Smooth muscle cell of the brain vasculature (primary cell): ENCODE results near the gene MUC3A.
"Not testable (repeated sequence)": the region's sequence is repeated elsewhere in the genome, so short reads cannot be mapped to it uniquely, and the experiment has no call there.

Experiments used
- DNase-seq: peaks from one replicate; pipeline ENCODE4 v3.0.0-alpha.2; 2012; ENCODE audit warnings: low read depth, low spot score

Gene MUC3A

GRCh38 chr7:100969066-100969615, 19.8 kb downstream of the MUC3A start, which contains the start of gene MUC12:
Gene MUC12, plus strand, starts transcription at chr7:100969565. Its CDS starts 58 bp downstream, at chr7:100969623.
- no peak for DNase-seq

- DNase-seq, result no peak
These were observed 22.0 kb downstream of the MUC3A start for GRCh38 chr7:100971111-100972001.

- DNase-seq, result no peak
These were observed 22.6 kb downstream of the MUC3A start for GRCh38 chr7:100972002-100972347.

- DNase-seq, result no peak
These were observed 24.7 kb downstream of the MUC3A start for GRCh38 chr7:100974021-100974420.

GRCh38 chr7:100975371-100975821, 26.1 kb downstream of the MUC3A start:
- no peak for DNase-seq

GRCh38 chr7:100978300-100978699, 29.0 kb downstream of the MUC3A start:
- DNase-seq, result no peak

- DNase-seq, result no peak
These were observed 34.3 kb downstream of the MUC3A start for GRCh38 chr7:100983451-100984187.

GRCh38 chr7:100984241-100984918, 35.0 kb downstream of the MUC3A start:
- DNase-seq, result not testable (repeated sequence)

- DNase-seq, result not testable (repeated sequence)
These were observed 35.9 kb downstream of the MUC3A start for GRCh38 chr7:100985033-100985797.

- DNase-seq, result no peak
These were observed 42.3 kb downstream of the MUC3A start for GRCh38 chr7:100991631-100992030.

GRCh38 chr7:100992280-100992679, 42.9 kb downstream of the MUC3A start:
- not testable (repeated sequence) for DNase-seq

- DNase-seq, result not testable (repeated sequence)
These were observed 45.3 kb downstream of the MUC3A start for GRCh38 chr7:100994671-100995070.

- not testable (repeated sequence) for DNase-seq
These were observed 49.2 kb downstream of the MUC3A start for GRCh38 chr7:100998530-100998929.

GRCh38 chr7:100999334-100999733, 50.0 kb downstream of the MUC3A start:
- not testable (repeated sequence) for DNase-seq

- DNase-seq, result not testable (repeated sequence)
These were observed 50.7 kb downstream of the MUC3A start for GRCh38 chr7:101000025-101000424.

GRCh38 chr7:101002333-101002732, 53.0 kb downstream of the MUC3A start:
- not testable (repeated sequence) for DNase-seq

GRCh38 chr7:101007361-101007760, 58.0 kb downstream of the MUC3A start:
- DNase-seq, result not testable (repeated sequence)

GRCh38 chr7:101009629-101010028, 60.3 kb downstream of the MUC3A start:
- no peak for DNase-seq

GRCh38 chr7:101012931-101013330, 63.6 kb downstream of the MUC3A start:
- DNase-seq, result no peak

GRCh38 chr7:101015626-101016025, 66.3 kb downstream of the MUC3A start:
- DNase-seq, result no peak
